ENCODE measurements around the gene WWOX. TPM values are rescaled to one million over a fixed set of nuclear protein-coding genes. Genes with fewer than 3 reads are reported as not detected.

Gene WWOX
- total RNA-seq, 2 experiments from 2014 or later = 19.1 to 23.7 TPM

- TF ChIP-seq, protein P1, sequence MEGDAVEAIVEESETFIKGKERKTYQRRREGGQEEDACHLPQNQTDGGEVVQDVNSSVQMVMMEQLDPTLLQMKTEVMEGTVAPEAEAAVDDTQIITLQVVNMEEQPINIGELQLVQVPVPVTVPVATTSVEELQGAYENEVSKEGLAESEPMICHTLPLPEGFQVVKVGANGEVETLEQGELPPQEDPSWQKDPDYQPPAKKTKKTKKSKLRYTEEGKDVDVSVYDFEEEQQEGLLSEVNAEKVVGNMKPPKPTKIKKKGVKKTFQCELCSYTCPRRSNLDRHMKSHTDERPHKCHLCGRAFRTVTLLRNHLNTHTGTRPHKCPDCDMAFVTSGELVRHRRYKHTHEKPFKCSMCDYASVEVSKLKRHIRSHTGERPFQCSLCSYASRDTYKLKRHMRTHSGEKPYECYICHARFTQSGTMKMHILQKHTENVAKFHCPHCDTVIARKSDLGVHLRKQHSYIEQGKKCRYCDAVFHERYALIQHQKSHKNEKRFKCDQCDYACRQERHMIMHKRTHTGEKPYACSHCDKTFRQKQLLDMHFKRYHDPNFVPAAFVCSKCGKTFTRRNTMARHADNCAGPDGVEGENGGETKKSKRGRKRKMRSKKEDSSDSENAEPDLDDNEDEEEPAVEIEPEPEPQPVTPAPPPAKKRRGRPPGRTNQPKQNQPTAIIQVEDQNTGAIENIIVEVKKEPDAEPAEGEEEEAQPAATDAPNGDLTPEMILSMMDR (IDR thresholded peaks at IDR 0.05) = no peak
- DNase-seq (no peak), ATAC-seq (no peak)
- ChIA-PET CTCF (no interaction called here), POLR2A (interaction anchor here (0.6 kb wide), 2 partner anchors 35 to 39 kb away, joined by 3 read pairs; no protein-coding TSS in a partner anchor)
- no peaks in the 10 kb centered on the region for H3K36me3 Mint-ChIP-seq (ENCODE audit: low read depth)
- H3K4me1 Mint-ChIP-seq (ENCODE audit: low read depth) = peaks cover 1% of the 10 kb centered on the region
- no peaks in the 10 kb centered on the region for H3K27me3 Mint-ChIP-seq
- H3K27ac Mint-ChIP-seq = no peak overlapping the region
- no peak overlapping the region for H3K4me3 Mint-ChIP-seq
- no peaks in the 10 kb centered on the region for H3K9me3 Mint-ChIP-seq
- intact Hi-C loops (cut with micrococcal nuclease) = no loop called here
Measured at GRCh38 chr16:78609402-78610274, 510.2 kb downstream of the WWOX start.

DNA sequence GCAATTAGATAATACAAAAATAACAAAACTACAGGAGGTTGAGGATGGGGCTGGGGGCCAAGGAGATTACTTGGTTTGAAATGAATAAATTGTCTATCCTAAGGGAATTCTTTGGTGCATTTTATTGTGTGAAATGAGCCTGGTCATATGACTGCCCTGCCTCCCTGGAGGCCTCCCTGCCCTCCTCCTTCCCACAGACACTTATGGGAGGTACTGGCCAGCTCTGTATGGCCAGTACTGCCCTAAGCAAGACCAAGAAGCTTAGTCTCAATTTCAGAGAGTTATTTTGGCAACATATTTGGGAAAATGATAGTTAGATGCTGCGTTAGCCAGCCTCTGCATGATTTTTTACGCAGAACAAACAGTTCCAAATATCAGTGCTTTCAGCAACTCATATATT lies 511.9 kb downstream of the WWOX start:
- ATAC-seq = no peak

DNA sequence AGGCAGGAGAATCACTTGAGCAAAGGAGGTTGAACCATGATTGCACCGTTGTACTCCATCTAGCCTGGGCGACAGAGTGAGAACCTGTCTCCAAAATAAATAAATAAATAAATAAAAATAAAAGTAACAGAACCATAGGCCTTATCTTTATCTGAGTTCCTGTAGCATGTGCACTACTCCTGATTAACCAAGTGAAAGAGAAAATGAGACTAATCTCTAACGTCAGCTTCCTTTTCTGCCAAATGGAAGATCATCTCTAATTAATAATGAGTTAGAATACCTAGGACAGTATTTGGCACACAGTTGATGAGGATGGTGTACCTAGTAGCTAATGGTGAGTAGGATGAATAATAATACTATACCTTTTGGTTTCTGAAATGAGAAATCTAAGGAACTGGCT lies 520.4 kb downstream of the WWOX start:
- no peak for DNase-seq
- intact Hi-C loops (cut with micrococcal nuclease) = no loop called here
- H3K36me3 Mint-ChIP-seq (ENCODE audit: low read depth) = no peaks in the 10 kb centered on the region
- CTCF ChIA-PET = no interaction called here
- no peaks in the 10 kb centered on the region for H3K27me3 Mint-ChIP-seq
- no peak overlapping the region for H3K4me3 Mint-ChIP-seq
- no peaks in the 10 kb centered on the region for H3K4me1 Mint-ChIP-seq (ENCODE audit: low read depth)
- ATAC-seq = no peak
- POLR2A ChIA-PET = no interaction called here
- no peak overlapping the region for H3K27ac Mint-ChIP-seq
- TF ChIP-seq, protein P1 (IDR thresholded peaks at IDR 0.05) = no peak
- peaks cover 13% of the 10 kb centered on the region for H3K9me3 Mint-ChIP-seq

More for the DNA sequence above, 511.9 kb downstream of the WWOX start:
- H3K4me1 Mint-ChIP-seq (ENCODE audit: low read depth) = peaks cover 1% of the 10 kb centered on the region
- TF ChIP-seq, protein P1 (IDR thresholded peaks at IDR 0.05) = no peak
- H3K36me3 Mint-ChIP-seq (ENCODE audit: low read depth) = no peaks in the 10 kb centered on the region
- no peak overlapping the region for H3K27ac Mint-ChIP-seq
- intact Hi-C loops (cut with micrococcal nuclease) = no loop called here
- POLR2A ChIA-PET = no interaction called here
- CTCF ChIA-PET = no interaction called here
- no peak overlapping the region for H3K4me3 Mint-ChIP-seq
- DNase-seq = no peak
- no peaks in the 10 kb centered on the region for H3K9me3 Mint-ChIP-seq
- no peaks in the 10 kb centered on the region for H3K27me3 Mint-ChIP-seq

DNA sequence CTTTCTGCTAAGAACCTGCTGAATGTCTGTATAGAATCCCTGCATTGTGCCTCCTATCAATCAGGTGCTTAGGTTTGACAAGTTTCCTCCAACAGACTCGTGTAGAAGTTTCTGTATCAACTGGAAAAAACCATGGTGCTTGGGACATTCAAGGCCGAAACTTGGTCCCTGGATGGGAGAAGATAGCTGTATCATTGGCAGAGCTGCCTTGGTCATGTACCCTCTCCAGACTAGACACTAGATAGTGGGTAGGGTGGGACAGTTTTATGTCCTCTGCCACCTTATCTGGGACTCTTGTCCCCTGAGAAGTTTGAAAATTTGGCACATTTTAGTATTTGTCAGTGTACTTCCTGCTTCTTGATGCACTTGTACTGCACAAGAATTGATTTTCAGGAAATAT lies 520.8 kb downstream of the WWOX start:
- Mint-ChIP-seq H3K27me3 (no peaks in the 10 kb centered on the region), H3K27ac (no peak overlapping the region), H3K36me3 (ENCODE audit: low read depth) (no peaks in the 10 kb centered on the region), H3K4me1 (ENCODE audit: low read depth) (no peaks in the 10 kb centered on the region), H3K9me3 (peaks cover 13% of the 10 kb centered on the region), H3K4me3 (no peak overlapping the region)
- POLR2A ChIA-PET = no interaction called here
- no peak for DNase-seq
- intact Hi-C loops (cut with micrococcal nuclease) = no loop called here
- TF ChIP-seq, protein P1 (IDR thresholded peaks at IDR 0.05) = no peak
- CTCF ChIA-PET = no interaction called here
- ATAC-seq = no peak

GRCh38 chr16:78623796-78624195 lies 524.3 kb downstream of the WWOX start:
- peaks cover 15% of the 10 kb centered on the region for H3K9me3 Mint-ChIP-seq
- no peaks in the 10 kb centered on the region for H3K4me1 Mint-ChIP-seq (ENCODE audit: low read depth)
- POLR2A ChIA-PET = no interaction called here
- CTCF ChIA-PET = no interaction called here
- DNase-seq (no peak), ATAC-seq (no peak)
- no peaks in the 10 kb centered on the region for H3K36me3 Mint-ChIP-seq (ENCODE audit: low read depth)
- no peaks in the 10 kb centered on the region for H3K27me3 Mint-ChIP-seq
- intact Hi-C loops (cut with micrococcal nuclease) = no loop called here
- H3K4me3 Mint-ChIP-seq = no peak overlapping the region
- TF ChIP-seq, protein P1 (IDR thresholded peaks at IDR 0.05) = no peak
- H3K27ac Mint-ChIP-seq = no peak overlapping the region

Measured in activated CD8-positive, alpha-beta T cell treated with anti-CD3 and anti-CD28 coated beads for 36 hours (primary cell).